Activated T-helper 17 cell treated with anti-CD3 and anti-CD28 coated beads, Interleukin-2, amount 50 U/mL, for 72 hours (primary cell): Measurements from ENCODE around the gene GDNF. TPM values are rescaled to one million over a fixed set of nuclear protein-coding genes. Genes with fewer than 3 reads are reported as not detected.

Source experiments
- ATAC-seq: fragments of 150-1000 bp; cut with Tn5 transposase; replicated peaks from 2 replicates; pipeline ENCODE4 v1.10.0; 2021; ENCODE audit warnings: mild to moderate bottlenecking, moderate library complexity
- H3K27ac Mint-ChIP-seq: one replicate; pipeline ENCODE4 v1.8.0; 2022; ENCODE audit warnings: mixed read lengths
- H3K27me3 Mint-ChIP-seq: one replicate; pipeline ENCODE4 v1.8.0; 2022; ENCODE audit warnings: mixed read lengths
- H3K36me3 Mint-ChIP-seq: one replicate; pipeline ENCODE4 v1.8.0; 2022; ENCODE audit warnings: low read depth, mild to moderate bottlenecking, mixed read lengths
- H3K4me1 Mint-ChIP-seq: one replicate; pipeline ENCODE4 v1.8.0; 2022; ENCODE audit warnings: mixed read lengths
- H3K4me3 Mint-ChIP-seq: one replicate; pipeline ENCODE4 v1.8.0; 2022; ENCODE audit warnings: mild to moderate bottlenecking, mixed read lengths
- H3K9me3 Mint-ChIP-seq: one replicate; pipeline ENCODE4 v1.8.0; 2022; ENCODE audit warnings: mixed read lengths
- total RNA-seq, 2 donors: library from RNA; stranded (reverse); gene quantifications; one replicate each; pipeline ENCODE4 v1.2.3, GENCODE V29; 2022

The GDNF gene
- total RNA-seq, 2 donors from 2014 or later, result not detected

GRCh38 chr5:37859805-37860204, 20.0 kb upstream of the GDNF start:
- no peak for ATAC-seq
- H3K36me3 Mint-ChIP-seq, result no peaks in the 10 kb centered on the region
- peaks cover 25% of the 10 kb centered on the region for H3K27me3 Mint-ChIP-seq
- H3K27ac Mint-ChIP-seq, result no peak overlapping the region
- no peak overlapping the region for H3K4me3 Mint-ChIP-seq
- no peaks in the 10 kb centered on the region for H3K4me1 Mint-ChIP-seq
- no peaks in the 10 kb centered on the region for H3K9me3 Mint-ChIP-seq

- H3K4me1 Mint-ChIP-seq, result no peaks in the 10 kb centered on the region
- peaks cover 15% of the 10 kb centered on the region for H3K27me3 Mint-ChIP-seq
- no peak overlapping the region for H3K27ac Mint-ChIP-seq
- no peak for ATAC-seq
- H3K4me3 Mint-ChIP-seq, result no peak overlapping the region
- no peaks in the 10 kb centered on the region for H3K9me3 Mint-ChIP-seq
- no peaks in the 10 kb centered on the region for H3K36me3 Mint-ChIP-seq
These were observed 18.4 kb upstream of the GDNF start for GRCh38 chr5:37858250-37858649.

DNA sequence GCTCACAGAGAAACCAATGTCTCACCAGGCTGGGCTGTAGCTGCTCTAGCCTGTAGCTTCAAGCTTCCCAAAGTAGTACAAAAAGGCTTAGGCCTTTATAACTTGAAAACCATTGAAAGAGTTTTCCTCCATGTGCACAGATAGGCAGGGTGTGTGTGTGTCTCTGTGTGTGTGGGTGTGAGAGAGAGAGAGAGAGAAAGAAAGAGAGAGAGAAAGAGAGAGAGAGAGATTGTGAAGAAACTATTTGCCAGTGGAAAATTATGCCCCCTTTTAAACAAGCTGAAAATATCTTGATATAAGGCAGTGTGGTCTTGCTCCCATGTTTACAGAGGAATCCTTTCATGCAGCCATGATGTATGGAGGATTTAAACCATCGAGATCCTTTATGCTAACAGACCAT, 17.9 kb upstream of the GDNF start:
- Mint-ChIP-seq H3K9me3 (no peaks in the 10 kb centered on the region), H3K27ac (no peak overlapping the region), H3K4me3 (no peak overlapping the region), H3K36me3 (no peaks in the 10 kb centered on the region), H3K27me3 (peaks cover 17% of the 10 kb centered on the region), H3K4me1 (no peaks in the 10 kb centered on the region)
- ATAC-seq, result no peak

DNA sequence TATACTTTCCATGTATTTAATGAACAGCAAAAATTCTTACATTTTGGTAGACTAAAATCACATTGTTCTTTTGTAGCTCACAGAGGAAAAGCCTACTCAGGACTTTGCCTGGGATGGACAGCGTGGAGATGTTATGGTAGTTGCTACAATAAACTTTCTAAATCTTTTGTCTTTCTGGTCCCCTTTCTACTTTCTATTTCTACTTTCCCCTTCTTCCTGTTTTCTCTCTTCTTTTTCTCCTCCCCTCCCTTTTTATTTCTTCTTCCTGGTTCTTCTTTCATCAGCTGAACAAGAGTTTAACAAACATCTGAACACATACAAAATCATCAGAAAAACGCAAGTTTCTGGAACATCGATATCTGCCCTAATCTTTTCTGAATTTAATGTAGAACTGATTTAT, 15.6 kb upstream of the GDNF start:
- ATAC-seq, result no peak
- Mint-ChIP-seq H3K27me3 (peaks cover 19% of the 10 kb centered on the region), H3K36me3 (no peaks in the 10 kb centered on the region), H3K27ac (no peak overlapping the region), H3K4me1 (no peaks in the 10 kb centered on the region), H3K4me3 (no peak overlapping the region), H3K9me3 (no peaks in the 10 kb centered on the region)

DNA sequence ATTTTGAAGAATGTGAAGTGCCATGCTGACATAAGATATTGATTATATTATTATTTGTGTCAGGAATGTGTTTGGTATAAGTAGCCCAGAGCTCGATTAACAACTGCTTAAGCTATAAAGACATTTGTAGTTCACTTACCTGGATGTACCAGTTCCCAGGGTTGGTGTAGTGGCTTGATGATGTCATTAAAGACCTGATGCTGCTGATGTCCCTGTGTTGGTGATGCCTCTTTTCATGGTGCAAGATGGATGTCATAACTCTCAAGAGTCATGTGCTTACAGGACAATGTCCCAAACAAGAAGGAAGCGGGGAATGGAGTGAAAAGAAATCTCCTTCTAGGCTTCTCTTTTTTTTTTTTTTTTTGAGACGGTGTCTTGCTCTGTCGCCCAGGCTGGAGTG, 11.5 kb upstream of the GDNF start:
- H3K4me1 Mint-ChIP-seq, result no peaks in the 10 kb centered on the region
- H3K9me3 Mint-ChIP-seq, result no peaks in the 10 kb centered on the region
- H3K36me3 Mint-ChIP-seq, result no peaks in the 10 kb centered on the region
- H3K27me3 Mint-ChIP-seq, result peaks cover 19% of the 10 kb centered on the region
- no peak overlapping the region for H3K27ac Mint-ChIP-seq
- no peak overlapping the region for H3K4me3 Mint-ChIP-seq
- ATAC-seq, result no peak

- no peaks in the 10 kb centered on the region for H3K36me3 Mint-ChIP-seq
- no peaks in the 10 kb centered on the region for H3K9me3 Mint-ChIP-seq
- H3K4me1 Mint-ChIP-seq, result no peaks in the 10 kb centered on the region
- H3K27ac Mint-ChIP-seq, result no peak overlapping the region
- no peak for ATAC-seq
- no peak overlapping the region for H3K4me3 Mint-ChIP-seq
- H3K27me3 Mint-ChIP-seq, result peaks cover 15% of the 10 kb centered on the region
These were observed 10.5 kb upstream of the GDNF start for GRCh38 chr5:37850226-37850865.

DNA sequence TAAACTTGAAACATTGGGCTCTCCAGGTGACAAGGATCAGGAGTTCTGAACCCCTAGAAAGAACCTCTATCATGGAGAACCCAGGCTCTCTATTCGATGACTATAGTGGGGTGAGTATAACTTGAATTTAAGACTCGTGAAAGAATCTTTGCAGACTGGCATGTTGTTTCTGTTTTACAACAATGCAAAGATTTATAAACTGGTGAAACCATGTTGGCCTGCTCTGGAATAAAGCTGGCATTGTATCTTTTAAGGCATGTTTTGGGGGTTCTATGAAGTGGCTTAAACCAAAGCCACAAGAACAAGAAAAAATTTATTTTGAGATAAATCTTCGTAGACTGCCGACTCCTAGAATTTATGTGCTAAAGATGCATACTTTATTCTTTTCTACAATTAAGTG, 9.8 kb upstream of the GDNF start:
- Mint-ChIP-seq H3K9me3 (no peaks in the 10 kb centered on the region), H3K4me3 (no peak overlapping the region), H3K4me1 (no peaks in the 10 kb centered on the region), H3K27ac (no peak overlapping the region), H3K27me3 (peaks cover 19% of the 10 kb centered on the region), H3K36me3 (no peaks in the 10 kb centered on the region)
- ATAC-seq, result no peak

DNA sequence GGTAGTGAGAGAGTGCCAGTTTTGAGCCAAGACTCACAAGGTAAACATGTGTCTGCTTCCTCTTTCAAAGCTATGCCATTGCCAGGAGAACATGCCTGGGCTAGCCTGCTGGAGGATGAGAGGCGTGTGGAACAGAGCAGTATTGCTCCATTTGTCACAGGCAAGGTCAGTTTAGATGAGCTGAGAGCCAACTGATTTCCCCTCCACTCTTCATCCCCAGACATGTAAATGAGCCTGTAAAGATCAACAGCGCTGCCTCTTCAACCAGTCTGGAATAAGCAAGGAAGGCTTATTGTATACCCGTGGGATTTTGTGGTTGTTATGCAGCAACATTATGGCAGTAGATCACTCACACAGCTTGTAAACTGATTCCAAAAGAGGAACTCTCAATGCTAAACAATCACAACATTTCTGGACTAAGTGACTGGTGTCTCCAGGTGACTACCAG, 8.2 kb upstream of the GDNF start:
- Mint-ChIP-seq H3K27ac (no peak overlapping the region), H3K27me3 (peaks cover 26% of the 10 kb centered on the region)

DNA sequence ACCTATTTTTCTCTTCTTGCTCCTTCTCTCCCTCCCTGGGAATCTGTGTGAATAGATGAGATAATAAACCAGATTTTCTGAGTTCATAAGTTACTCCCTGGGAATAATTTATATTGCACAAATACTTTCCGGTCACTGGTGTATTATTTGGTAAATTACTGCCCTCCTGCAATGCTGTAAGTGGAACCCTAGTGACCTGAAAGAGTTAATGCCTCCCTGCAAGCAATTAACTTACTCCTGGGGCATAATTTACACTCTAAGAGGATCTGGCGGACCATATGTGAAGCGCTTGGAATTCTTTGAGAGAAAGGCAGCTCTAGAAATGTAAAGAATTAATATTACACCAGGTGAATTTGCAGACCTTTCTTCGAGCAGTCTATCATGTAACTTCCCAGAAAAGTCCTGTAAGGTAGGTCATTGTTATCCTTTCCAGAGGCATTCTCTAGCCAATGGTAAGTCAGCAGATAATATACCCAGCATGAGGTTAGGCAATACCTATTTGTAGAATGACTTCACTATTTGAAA, 7.0 kb upstream of the GDNF start:
- Mint-ChIP-seq H3K4me1 (no peaks in the 10 kb centered on the region), H3K27ac (no peak overlapping the region), H3K27me3 (peaks cover 29% of the 10 kb centered on the region), H3K36me3 (no peaks in the 10 kb centered on the region), H3K4me3 (no peak overlapping the region), H3K9me3 (no peaks in the 10 kb centered on the region)
- no peak for ATAC-seq

More for the DNA sequence above, 8.2 kb upstream of the GDNF start:
- no peaks in the 10 kb centered on the region for H3K9me3 Mint-ChIP-seq
- peak; percentile 29 for ATAC-seq
- H3K4me1 Mint-ChIP-seq, result no peaks in the 10 kb centered on the region
- H3K36me3 Mint-ChIP-seq, result no peaks in the 10 kb centered on the region
- H3K4me3 Mint-ChIP-seq, result no peak overlapping the region

DNA sequence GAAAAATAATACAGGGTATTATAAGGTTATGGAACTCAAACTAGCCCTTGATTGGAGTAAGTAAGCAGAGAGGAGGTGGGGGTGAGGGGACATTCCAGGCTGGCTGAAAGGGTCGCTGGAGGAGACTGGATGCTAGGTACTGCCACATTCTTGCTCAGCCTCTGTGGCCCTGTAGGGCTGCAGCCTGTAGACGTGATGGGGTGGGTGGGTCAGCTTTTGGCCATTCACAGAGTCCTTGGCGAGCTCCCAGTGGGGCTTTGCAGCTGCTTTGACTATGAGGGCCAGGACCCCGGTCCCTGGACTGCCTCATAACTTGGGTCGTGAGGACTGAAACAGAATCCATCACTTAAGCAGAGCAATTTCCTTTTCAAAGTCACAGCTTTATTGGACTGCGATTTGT, 4.2 kb upstream of the GDNF start:
- H3K9me3 Mint-ChIP-seq, result no peaks in the 10 kb centered on the region
- H3K27me3 Mint-ChIP-seq, result peaks cover 38% of the 10 kb centered on the region
- no peak overlapping the region for H3K4me3 Mint-ChIP-seq
- no peaks in the 10 kb centered on the region for H3K4me1 Mint-ChIP-seq
- H3K36me3 Mint-ChIP-seq, result no peaks in the 10 kb centered on the region
- no peak overlapping the region for H3K27ac Mint-ChIP-seq
- ATAC-seq, result no peak

GRCh38 chr5:37842048-37842447, 2.2 kb upstream of the GDNF start:
- no peak overlapping the region for H3K4me3 Mint-ChIP-seq
- peaks cover 52% of the 10 kb centered on the region for H3K27me3 Mint-ChIP-seq
- peaks cover 5% of the 10 kb centered on the region for H3K4me1 Mint-ChIP-seq
- no peaks in the 10 kb centered on the region for H3K36me3 Mint-ChIP-seq
- ATAC-seq, result no peak
- H3K27ac Mint-ChIP-seq, result no peak overlapping the region
- no peaks in the 10 kb centered on the region for H3K9me3 Mint-ChIP-seq

DNA sequence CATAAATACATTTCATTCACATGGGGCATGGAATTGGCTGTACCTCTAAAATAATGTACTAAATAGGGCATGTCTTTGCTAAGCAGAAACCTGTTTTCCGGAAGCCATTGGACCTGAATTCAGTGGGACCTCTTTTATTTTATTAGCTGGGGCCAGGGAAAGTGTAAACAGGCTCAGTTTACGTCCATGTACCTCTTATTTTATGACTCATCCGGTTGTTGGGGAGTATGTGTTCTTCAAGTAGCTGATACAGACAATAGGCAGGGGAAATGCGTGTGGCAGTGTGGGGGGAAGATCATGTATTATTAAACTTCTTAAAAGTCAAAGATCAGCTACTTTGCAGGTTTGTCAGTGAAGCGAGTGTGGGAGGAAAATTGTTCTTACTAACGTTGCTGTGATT, 1.4 kb upstream of the GDNF start:
- ATAC-seq, result no peak
- Mint-ChIP-seq H3K36me3 (no peaks in the 10 kb centered on the region), H3K27me3 (peaks cover 54% of the 10 kb centered on the region), H3K9me3 (no peaks in the 10 kb centered on the region), H3K27ac (no peak overlapping the region), H3K4me1 (peaks cover 5% of the 10 kb centered on the region), H3K4me3 (no peak overlapping the region)

DNA sequence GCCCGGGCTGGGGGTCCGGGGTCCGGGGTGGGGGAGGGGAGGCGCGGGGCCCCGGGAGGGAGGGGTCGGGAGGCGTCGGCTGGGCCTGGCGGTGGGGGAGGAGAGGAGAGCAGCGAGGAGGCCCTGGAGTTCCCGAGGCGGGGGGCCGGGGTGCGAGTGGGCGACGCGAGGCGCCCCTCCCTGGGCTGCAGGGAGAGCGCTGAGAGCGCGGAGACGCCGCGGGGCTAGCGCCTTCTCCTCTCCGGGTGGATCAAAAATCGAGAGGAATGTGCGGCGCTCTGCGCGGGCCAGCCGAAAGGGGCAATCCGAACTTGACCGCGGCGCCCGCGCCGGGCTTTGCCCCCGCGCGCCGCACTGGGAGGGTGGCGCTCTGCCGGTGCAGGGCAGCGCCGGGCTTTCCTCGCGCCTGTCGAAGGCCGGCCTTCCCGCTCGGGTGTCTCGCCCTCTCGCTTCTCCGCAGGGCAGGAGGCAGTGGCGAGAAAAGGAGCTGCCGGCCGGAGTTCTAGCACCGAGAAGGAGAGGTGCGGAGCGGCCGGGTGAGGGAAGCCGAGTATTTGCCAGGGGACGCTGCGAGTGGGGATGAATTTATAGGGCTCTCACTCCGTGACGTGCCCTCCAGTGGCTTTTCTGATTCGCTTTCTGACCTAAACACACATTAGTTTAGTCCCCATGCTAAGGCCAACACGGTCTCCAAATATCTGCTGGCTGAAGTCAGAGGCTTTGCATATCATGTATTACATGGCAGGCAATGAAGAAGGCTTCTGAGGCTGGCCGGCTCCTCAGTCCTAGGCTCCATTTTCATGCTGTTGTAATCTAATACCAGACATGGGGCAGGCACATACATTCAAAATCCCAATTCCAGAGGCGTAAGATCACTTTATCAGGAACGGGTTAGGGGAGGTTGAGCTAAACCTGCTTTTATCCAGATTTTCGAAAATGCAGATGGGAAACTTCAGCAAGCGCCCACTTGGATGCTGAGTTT, 503 bp upstream of the GDNF start:
- Mint-ChIP-seq H3K27me3 (peaks cover 58% of the 10 kb centered on the region), H3K4me1 (peaks cover 5% of the 10 kb centered on the region), H3K27ac (no peak overlapping the region), H3K4me3 (no peak overlapping the region), H3K36me3 (no peaks in the 10 kb centered on the region), H3K9me3 (no peaks in the 10 kb centered on the region)
- no peak for ATAC-seq

DNA sequence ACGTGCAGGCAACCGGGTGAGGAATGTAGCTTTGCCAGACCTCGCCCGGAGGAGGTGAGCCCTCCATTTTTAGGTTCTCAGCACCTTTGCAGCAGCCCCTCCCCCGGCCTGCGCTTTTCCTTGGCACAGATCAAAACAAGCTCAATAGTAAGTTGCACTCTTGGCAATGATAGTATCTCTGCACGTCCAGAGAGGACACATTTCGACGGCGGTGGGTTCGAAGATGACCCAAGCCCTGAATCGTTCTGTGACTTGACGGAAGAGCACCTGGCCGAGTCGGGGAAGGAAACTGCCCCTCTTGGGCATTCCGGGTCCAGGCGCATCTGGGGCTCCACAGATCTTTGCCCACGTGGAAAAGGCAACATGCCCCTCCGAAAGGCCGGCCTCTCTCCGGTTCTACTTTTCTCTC, 904 bp downstream of the GDNF start:
- Mint-ChIP-seq H3K36me3 (no peaks in the 10 kb centered on the region), H3K27ac (no peak overlapping the region), H3K27me3 (peaks cover 62% of the 10 kb centered on the region), H3K9me3 (no peaks in the 10 kb centered on the region), H3K4me1 (peaks cover 5% of the 10 kb centered on the region), H3K4me3 (peak overlapping the region; percentile 56)
- ATAC-seq, result no peak
